ENCODE measurements around the gene NOVA1.

NOVA1 gene

GRCh38 chr14:26597071-26597588 lies 703 bp downstream of the NOVA1 start:
- H3K27ac Mint-ChIP-seq: no peak overlapping the region
- no peak for ATAC-seq
- H3K36me3 Mint-ChIP-seq: no peaks in the 10 kb centered on the region
- no peaks in the 10 kb centered on the region for H3K4me1 Mint-ChIP-seq
- DNase-seq (ENCODE audit: low spot score in 2 of 2): no peak
- H3K4me3 Mint-ChIP-seq: no peak overlapping the region
- peaks cover 6% of the 10 kb centered on the region for H3K9me3 Mint-ChIP-seq

GRCh38 chr14:26596543-26597061 lies 1.2 kb downstream of the NOVA1 start:
- Mint-ChIP-seq H3K9me3 (peaks cover 5% of the 10 kb centered on the region), H3K27ac (no peak overlapping the region), H3K4me3 (no peak overlapping the region), H3K36me3 (no peaks in the 10 kb centered on the region), H3K4me1 (no peaks in the 10 kb centered on the region)
- ATAC-seq (no peak), DNase-seq (ENCODE audit: low spot score in 2 of 2) (no peak)

- no peak overlapping the region for H3K27ac Mint-ChIP-seq
- no peaks in the 10 kb centered on the region for H3K4me1 Mint-ChIP-seq
- H3K9me3 Mint-ChIP-seq: peaks cover 4% of the 10 kb centered on the region
- no peak overlapping the region for H3K4me3 Mint-ChIP-seq
- DNase-seq (ENCODE audit: low spot score in 2 of 2): no peak
- ATAC-seq: no peak
- H3K36me3 Mint-ChIP-seq: no peaks in the 10 kb centered on the region
Observed at GRCh38 chr14:26595926-26596542, 1.8 kb downstream of the NOVA1 start.

- no peak overlapping the region for H3K4me3 Mint-ChIP-seq
Observed at GRCh38 chr14:26594756-26595545, 2.9 kb downstream of the NOVA1 start.

GRCh38 chr14:26594148-26594547 lies 3.7 kb downstream of the NOVA1 start:
- H3K27ac Mint-ChIP-seq: no peak overlapping the region
- H3K36me3 Mint-ChIP-seq: no peaks in the 10 kb centered on the region
- H3K4me3 Mint-ChIP-seq: no peak overlapping the region
- H3K4me1 Mint-ChIP-seq: no peaks in the 10 kb centered on the region
- DNase-seq (ENCODE audit: low spot score in 2 of 2) (no peak), ATAC-seq (no peak)
- no peaks in the 10 kb centered on the region for H3K9me3 Mint-ChIP-seq

More at GRCh38 chr14:26594756-26595545, 2.9 kb downstream of the NOVA1 start:
- H3K36me3 Mint-ChIP-seq: no peaks in the 10 kb centered on the region
- DNase-seq (ENCODE audit: low spot score in 2 of 2) (no peak), ATAC-seq (no peak)
- H3K4me1 Mint-ChIP-seq: no peaks in the 10 kb centered on the region
- peaks cover 2% of the 10 kb centered on the region for H3K9me3 Mint-ChIP-seq
- no peak overlapping the region for H3K27ac Mint-ChIP-seq

GRCh38 chr14:26593357-26593756 lies 4.5 kb downstream of the NOVA1 start:
- ATAC-seq (no peak), DNase-seq (ENCODE audit: low spot score in 2 of 2) (no peak)
- H3K4me1 Mint-ChIP-seq: no peaks in the 10 kb centered on the region
- no peaks in the 10 kb centered on the region for H3K9me3 Mint-ChIP-seq
- H3K4me3 Mint-ChIP-seq: no peak overlapping the region
- H3K36me3 Mint-ChIP-seq: no peaks in the 10 kb centered on the region
- H3K27ac Mint-ChIP-seq: no peak overlapping the region

- no peaks in the 10 kb centered on the region for H3K36me3 Mint-ChIP-seq
- DNase-seq (ENCODE audit: low spot score in 2 of 2) (no peak), ATAC-seq (no peak)
- H3K9me3 Mint-ChIP-seq: no peaks in the 10 kb centered on the region
- no peak overlapping the region for H3K4me3 Mint-ChIP-seq
- H3K4me1 Mint-ChIP-seq: no peaks in the 10 kb centered on the region
- H3K27ac Mint-ChIP-seq: no peak overlapping the region
Observed at GRCh38 chr14:26589925-26590324, 7.9 kb downstream of the NOVA1 start.

GRCh38 chr14:26577711-26578110 lies 20.1 kb downstream of the NOVA1 start:
- no peak overlapping the region for H3K4me3 Mint-ChIP-seq
- no peaks in the 10 kb centered on the region for H3K4me1 Mint-ChIP-seq
- no peak for ATAC-seq
- no peaks in the 10 kb centered on the region for H3K36me3 Mint-ChIP-seq
- H3K27ac Mint-ChIP-seq: no peak overlapping the region
- H3K9me3 Mint-ChIP-seq: peaks cover 24% of the 10 kb centered on the region
- DNase-seq (ENCODE audit: low spot score in 2 of 2): no peak

GRCh38 chr14:26554069-26554772 lies 43.6 kb downstream of the NOVA1 start:
- Mint-ChIP-seq H3K36me3 (no peaks in the 10 kb centered on the region), H3K4me3 (no peak overlapping the region), H3K27ac (no peak overlapping the region), H3K9me3 (peaks cover 25% of the 10 kb centered on the region), H3K4me1 (no peaks in the 10 kb centered on the region)
- ATAC-seq: no peak
- no peak for DNase-seq (ENCODE audit: low spot score in 2 of 2)

GRCh38 chr14:26549571-26549970 lies 48.3 kb downstream of the NOVA1 start:
- ATAC-seq (no peak), DNase-seq (ENCODE audit: low spot score in 2 of 2) (no peak)
- H3K27ac Mint-ChIP-seq: no peak overlapping the region
- H3K36me3 Mint-ChIP-seq: no peaks in the 10 kb centered on the region
- no peak overlapping the region for H3K4me3 Mint-ChIP-seq
- peaks cover 25% of the 10 kb centered on the region for H3K9me3 Mint-ChIP-seq
- no peaks in the 10 kb centered on the region for H3K4me1 Mint-ChIP-seq

- no peaks in the 10 kb centered on the region for H3K36me3 Mint-ChIP-seq
- H3K4me1 Mint-ChIP-seq: no peaks in the 10 kb centered on the region
- DNase-seq (ENCODE audit: low spot score in 2 of 2): no peak
- peaks cover 26% of the 10 kb centered on the region for H3K9me3 Mint-ChIP-seq
- no peak overlapping the region for H3K4me3 Mint-ChIP-seq
- H3K27ac Mint-ChIP-seq: no peak overlapping the region
- no peak for ATAC-seq
Observed at GRCh38 chr14:26548406-26548805, 49.4 kb downstream of the NOVA1 start.

GRCh38 chr14:26538176-26538575 lies 59.7 kb downstream of the NOVA1 start:
- Mint-ChIP-seq H3K36me3 (no peaks in the 10 kb centered on the region), H3K9me3 (peaks cover 26% of the 10 kb centered on the region), H3K4me1 (no peaks in the 10 kb centered on the region), H3K4me3 (no peak overlapping the region), H3K27ac (no peak overlapping the region)
- ATAC-seq (no peak), DNase-seq (ENCODE audit: low spot score in 2 of 2) (no peak)

- no peak for ATAC-seq
- H3K36me3 Mint-ChIP-seq: no peaks in the 10 kb centered on the region
- DNase-seq (ENCODE audit: low spot score in 2 of 2): no peak
- H3K27ac Mint-ChIP-seq: no peak overlapping the region
- peaks cover 16% of the 10 kb centered on the region for H3K9me3 Mint-ChIP-seq
- no peak overlapping the region for H3K4me3 Mint-ChIP-seq
- no peaks in the 10 kb centered on the region for H3K4me1 Mint-ChIP-seq
Observed at GRCh38 chr14:26531894-26532293, 65.9 kb downstream of the NOVA1 start.

- Mint-ChIP-seq H3K36me3 (no peaks in the 10 kb centered on the region), H3K4me3 (no peak overlapping the region), H3K27ac (no peak overlapping the region), H3K9me3 (peaks cover 8% of the 10 kb centered on the region), H3K4me1 (no peaks in the 10 kb centered on the region)
- no peak for DNase-seq (ENCODE audit: low spot score in 2 of 2)
- ATAC-seq: no peak
Observed at GRCh38 chr14:26528415-26529182, 69.2 kb downstream of the NOVA1 start.

GRCh38 chr14:26527095-26527494 lies 70.7 kb downstream of the NOVA1 start:
- H3K4me1 Mint-ChIP-seq: no peaks in the 10 kb centered on the region
- H3K27ac Mint-ChIP-seq: no peak overlapping the region
- ATAC-seq (no peak), DNase-seq (ENCODE audit: low spot score in 2 of 2) (no peak)
- H3K9me3 Mint-ChIP-seq: peaks cover 3% of the 10 kb centered on the region
- no peaks in the 10 kb centered on the region for H3K36me3 Mint-ChIP-seq
- H3K4me3 Mint-ChIP-seq: no peak overlapping the region

Measured in stimulated activated effector memory CD8-positive, alpha-beta T cell treated with anti-CD3 and anti-CD28 coated beads, Interleukin-12 subunit alpha, Interleukin-12 subunit beta, amount 100 ng/mL, for 72 hours (primary cell).